ENCODE results near the gene SKI. TPM values are rescaled to one million over a fixed set of nuclear protein-coding genes. Genes with fewer than 3 reads are reported as not detected.

Gene SKI
- total RNA-seq, 1 donor from 2014 or later: 53.8 TPM

GRCh38 chr1:2251363-2251762, 23.2 kb downstream of the SKI start:
- TF ChIP-seq POLR2A (IDR thresholded peaks at IDR 0.05) (no peak), CTCF (IDR thresholded peaks at IDR 0.05) (no peak)
- H3K27ac ChIP-seq: peak overlapping the region; percentile 23
- H3K4me1 ChIP-seq: peaks cover 100% of the 10 kb centered on the region
- no peaks in the 10 kb centered on the region for H3K36me3 ChIP-seq
- peak overlapping the region in 1 of 2 donors; percentile 6 for H3K4me3 ChIP-seq
- DNase-seq (ENCODE audit: extremely low spot score in 2 of 2): no peak
- intact Hi-C loops (cut with DNase I): no loop called here
- H3K27me3 ChIP-seq: no peaks in the 10 kb centered on the region
- no peaks in the 10 kb centered on the region for H3K9me3 ChIP-seq

- Histone ChIP-seq H3K4me3 (peak overlapping the region in 1 of 2 donors; percentile 6), H3K27ac (peak overlapping the region; percentile 23), H3K4me1 (peaks cover 100% of the 10 kb centered on the region), H3K36me3 (no peaks in the 10 kb centered on the region), H3K27me3 (no peaks in the 10 kb centered on the region), H3K9me3 (no peaks in the 10 kb centered on the region)
- TF ChIP-seq CTCF (IDR thresholded peaks at IDR 0.05): no peak
- TF ChIP-seq POLR2A (IDR thresholded peaks at IDR 0.05): no peak
- no peak for TF ChIP-seq POLR2AphosphoS5 (IDR thresholded peaks at IDR 0.05; ENCODE audit: insufficient read depth in 1 of 2, low read depth in 1 of 2)
- intact Hi-C loops (cut with DNase I): no loop called here
- DNase-seq (ENCODE audit: extremely low spot score in 2 of 2): no peak
Observed at GRCh38 chr1:2251786-2252185, 23.7 kb downstream of the SKI start.

- intact Hi-C loops (cut with DNase I): no loop called here
- no peak overlapping the region for H3K27ac ChIP-seq
- TF ChIP-seq POLR2AphosphoS5 (IDR thresholded peaks at IDR 0.05; ENCODE audit: insufficient read depth in 1 of 2, low read depth in 1 of 2) (no peak), CTCF (IDR thresholded peaks at IDR 0.05) (no peak), POLR2A (IDR thresholded peaks at IDR 0.05) (no peak)
- no peaks in the 10 kb centered on the region for H3K9me3 ChIP-seq
- no peak for DNase-seq (ENCODE audit: extremely low spot score in 2 of 2)
- H3K36me3 ChIP-seq: no peaks in the 10 kb centered on the region
- peaks cover 100% of the 10 kb centered on the region for H3K4me1 ChIP-seq
- no peak overlapping the region for H3K4me3 ChIP-seq
- H3K27me3 ChIP-seq: no peaks in the 10 kb centered on the region
Observed at GRCh38 chr1:2252423-2252822, 24.3 kb downstream of the SKI start.

GRCh38 chr1:2253036-2253796, 25.1 kb downstream of the SKI start:
- TF ChIP-seq POLR2AphosphoS5 (IDR thresholded peaks at IDR 0.05; ENCODE audit: insufficient read depth in 1 of 2, low read depth in 1 of 2) (no peak), CTCF (IDR thresholded peaks at IDR 0.05) (no peak), POLR2A (IDR thresholded peaks at IDR 0.05) (no peak)
- no peak overlapping the region for H3K4me3 ChIP-seq
- no peaks in the 10 kb centered on the region for H3K27me3 ChIP-seq
- peaks cover 100% of the 10 kb centered on the region for H3K4me1 ChIP-seq
- H3K36me3 ChIP-seq: no peaks in the 10 kb centered on the region
- no peaks in the 10 kb centered on the region for H3K9me3 ChIP-seq
- no peak for DNase-seq (ENCODE audit: extremely low spot score in 2 of 2)
- no peak overlapping the region for H3K27ac ChIP-seq
- intact Hi-C loops (cut with DNase I): no loop called here

- Histone ChIP-seq H3K4me3 (no peak overlapping the region), H3K27me3 (no peaks in the 10 kb centered on the region), H3K4me1 (peaks cover 100% of the 10 kb centered on the region), H3K27ac (no peak overlapping the region), H3K36me3 (no peaks in the 10 kb centered on the region), H3K9me3 (no peaks in the 10 kb centered on the region)
- DNase-seq (ENCODE audit: extremely low spot score in 2 of 2): no peak
- intact Hi-C loops (cut with DNase I): no loop called here
- TF ChIP-seq CTCF (IDR thresholded peaks at IDR 0.05): no peak
Observed at GRCh38 chr1:2253797-2254480, 25.8 kb downstream of the SKI start.
